Stimulated activated CD8-positive, alpha-beta memory T cell treated with anti-CD3 and anti-CD28 coated beads, Interleukin-7, amount 100 ng/mL, for 48 hours (primary cell): ENCODE results near the gene BOLA2B.
"Not testable (repeated sequence)": the region's sequence is repeated elsewhere in the genome, so short reads cannot be mapped to it uniquely, and the experiment has no call there.

Source experiments
- DNase-seq, 2 donors: peaks; one replicate each; pipeline ENCODE4 v3.0.0-alpha.2; 2020; ENCODE audit warnings: low read depth in 1 of 2; ENCODE audit errors: extremely low read depth in 1 of 2

BOLA2B gene

DNA sequence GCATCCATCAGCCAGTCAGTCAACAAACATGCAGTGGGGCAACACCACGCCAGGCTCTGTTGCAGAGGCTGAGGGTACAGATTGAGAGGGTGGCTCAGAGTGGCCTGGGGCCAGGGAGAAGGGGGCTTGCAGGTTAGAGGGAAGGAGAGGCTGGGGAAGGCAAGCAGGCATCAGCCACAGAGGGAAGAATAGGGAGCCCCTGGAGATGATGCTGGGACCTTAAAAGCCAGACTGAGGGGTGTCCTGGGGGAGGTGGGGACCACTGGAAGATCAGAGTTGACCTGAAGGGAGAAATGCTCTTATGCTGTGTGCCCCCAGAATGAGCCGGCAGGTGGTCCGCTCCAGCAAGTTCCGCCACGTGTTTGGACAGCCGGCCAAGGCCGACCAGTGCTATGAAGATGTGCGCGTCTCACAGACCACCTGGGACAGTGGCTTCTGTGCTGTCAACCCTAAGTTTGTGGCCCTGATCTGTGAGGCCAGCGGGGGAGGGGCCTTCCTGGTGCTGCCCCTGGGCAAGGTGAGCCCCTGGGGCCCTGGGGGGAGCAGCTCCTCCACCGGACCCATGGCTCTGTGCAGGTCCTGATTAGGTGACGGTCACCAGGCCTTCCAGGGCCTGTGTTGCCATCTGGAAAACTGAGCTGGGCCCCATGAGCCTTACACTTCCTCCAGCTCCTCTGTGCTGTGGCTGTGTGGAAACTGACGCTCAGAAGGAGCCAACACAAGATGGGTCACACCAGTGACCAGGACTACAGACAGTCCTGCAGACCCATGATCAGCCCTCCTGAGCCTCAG lies 8.4 kb downstream of the BOLA2B start:
- peak; percentile 20 to 28 for DNase-seq

DNA sequence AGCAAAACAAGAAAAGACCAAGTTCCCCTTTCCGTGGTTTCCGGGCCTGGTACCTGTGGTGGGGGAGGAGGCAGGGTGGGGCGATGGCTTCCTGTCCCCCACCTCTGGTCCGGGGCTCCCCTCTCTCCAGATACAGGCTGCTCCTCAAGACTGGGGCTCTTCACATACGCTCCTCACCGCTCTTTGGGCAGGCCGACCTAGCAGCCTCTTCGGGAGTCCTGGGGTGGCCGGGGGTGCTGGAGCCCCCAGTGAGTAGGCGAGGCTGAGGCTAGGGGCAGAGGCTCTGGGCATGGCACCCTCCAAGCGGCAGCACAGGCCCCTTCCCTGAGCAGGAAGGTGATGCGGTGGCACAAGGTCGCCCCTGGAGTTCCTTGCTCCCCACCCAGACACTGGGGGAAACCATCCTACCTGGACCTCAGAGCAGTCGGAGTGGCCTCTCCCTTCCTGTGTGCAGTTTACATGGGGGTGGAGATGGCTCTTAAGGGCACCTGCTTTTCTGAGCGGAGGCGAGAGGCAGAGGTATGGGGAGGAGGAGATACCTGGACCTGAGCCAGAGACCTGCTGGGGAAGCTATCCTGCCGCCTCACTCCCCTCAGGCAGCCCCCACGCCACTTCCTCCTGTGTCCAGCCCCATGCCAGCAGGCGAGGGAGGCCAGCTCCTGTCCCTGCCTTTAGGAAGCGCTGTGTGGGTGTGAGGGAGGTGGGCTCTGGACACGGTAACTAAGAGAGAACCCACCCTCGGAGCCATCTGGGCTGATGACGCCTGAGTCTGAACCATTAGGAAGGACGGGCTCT lies 9.2 kb downstream of the BOLA2B start:
- peak; percentile 53 to 72 for DNase-seq

- DNase-seq, result peak; percentile 76 to 79
These were observed 10.0 kb downstream of the BOLA2B start, which contains the start of gene CORO1A for GRCh38 chr16:30183233-30184095. CORO1A (plus strand) TSS chr16:30183602; CDS start chr16:30185210, 1,608 bp downstream.

GRCh38 chr16:30180741-30181140 lies 12.7 kb downstream of the BOLA2B start:
- no peak for DNase-seq

DNA sequence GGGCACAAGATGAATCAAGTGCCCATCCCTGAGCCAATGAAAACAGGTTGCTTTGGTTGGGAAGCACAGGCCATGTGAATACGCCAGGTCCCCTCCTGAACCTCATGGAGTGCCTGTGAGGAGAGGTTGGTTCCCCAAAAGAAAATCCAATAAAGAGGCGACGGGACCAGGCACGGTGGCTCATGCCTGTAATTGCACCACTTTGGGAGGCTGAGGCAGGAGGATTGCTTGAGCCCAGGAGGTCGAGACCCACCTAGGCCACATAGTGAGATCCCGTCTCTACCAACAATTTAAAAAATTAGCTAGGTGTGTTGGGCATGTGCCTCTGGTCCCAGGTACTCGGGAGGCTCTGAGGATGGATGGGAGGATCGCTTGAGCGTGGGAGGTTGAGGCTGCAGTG lies 13.5 kb downstream of the BOLA2B start:
- DNase-seq, result no peak

GRCh38 chr16:30179195-30179594 lies 14.3 kb downstream of the BOLA2B start:
- DNase-seq, result no peak

GRCh38 chr16:30176876-30177275 lies 16.6 kb downstream of the BOLA2B start:
- not testable (repeated sequence) for DNase-seq

DNA sequence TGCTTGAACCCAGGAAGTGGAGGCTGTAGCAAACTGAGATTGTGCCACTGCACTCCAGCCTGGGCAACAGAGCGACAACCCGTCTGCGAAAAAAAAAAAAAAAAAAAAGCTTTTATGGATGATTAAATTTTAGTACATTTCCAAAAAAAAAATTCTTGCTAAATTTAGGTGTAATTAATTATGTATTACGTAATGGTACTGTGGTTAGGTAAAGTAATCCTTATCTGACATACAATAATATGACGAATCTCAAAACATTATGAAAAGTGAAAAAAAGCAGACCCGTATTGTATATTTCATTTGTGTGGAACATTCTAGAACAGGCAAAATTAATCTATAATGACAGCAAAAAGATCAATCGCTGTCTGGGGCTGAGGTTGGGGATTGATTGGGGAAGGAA lies 20.4 kb downstream of the BOLA2B start:
- DNase-seq, result no peak

GRCh38 chr16:30170145-30170544 lies 23.3 kb downstream of the BOLA2B start:
- not testable (repeated sequence) for DNase-seq

- not testable (repeated sequence) for DNase-seq
These were observed 24.1 kb downstream of the BOLA2B start for GRCh38 chr16:30169416-30169815.

DNA sequence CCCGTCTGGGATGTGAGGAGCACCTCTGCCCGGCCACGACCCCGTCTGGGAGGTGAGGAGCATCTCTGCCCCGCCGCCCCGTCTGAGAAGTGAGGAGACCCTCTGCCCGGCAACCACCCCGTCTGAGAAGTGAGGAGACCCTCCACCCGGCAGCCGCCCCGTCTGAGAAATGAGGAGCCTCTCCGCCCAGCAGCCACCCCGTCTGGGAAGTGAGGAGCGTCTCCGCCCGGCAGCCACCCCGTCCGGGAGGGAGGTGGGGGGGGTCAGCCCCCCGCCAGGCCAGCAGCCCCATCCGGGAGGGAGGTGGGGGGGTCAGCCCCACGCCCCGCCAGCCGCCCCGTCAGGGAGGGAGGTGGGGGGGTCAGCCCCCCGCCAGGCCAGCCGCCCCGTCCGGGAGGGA lies 24.7 kb downstream of the BOLA2B start:
- not testable (repeated sequence) for DNase-seq

GRCh38 chr16:30166202-30166902 lies 27.1 kb downstream of the BOLA2B start:
- no peak for DNase-seq

DNA sequence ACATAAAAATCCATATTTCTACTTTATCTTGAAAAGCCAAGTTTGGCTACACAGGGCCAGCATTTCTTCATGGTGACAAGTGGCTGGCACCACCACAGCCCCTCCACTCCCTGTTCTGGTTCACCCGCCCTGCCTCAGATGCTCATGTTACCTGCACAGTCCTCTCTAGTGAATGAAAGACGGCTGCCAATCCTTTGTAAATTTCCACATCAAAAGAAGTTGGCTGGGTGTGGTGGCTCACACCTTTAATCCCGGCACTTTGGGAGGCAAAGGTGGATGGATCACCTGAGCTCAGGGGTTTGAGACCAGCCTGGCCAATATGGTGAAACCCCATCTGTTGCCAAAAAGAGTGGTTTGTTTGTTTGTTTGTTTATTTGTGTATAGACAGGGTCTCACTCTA lies 29.9 kb downstream of the BOLA2B start:
- no peak for DNase-seq

DNA sequence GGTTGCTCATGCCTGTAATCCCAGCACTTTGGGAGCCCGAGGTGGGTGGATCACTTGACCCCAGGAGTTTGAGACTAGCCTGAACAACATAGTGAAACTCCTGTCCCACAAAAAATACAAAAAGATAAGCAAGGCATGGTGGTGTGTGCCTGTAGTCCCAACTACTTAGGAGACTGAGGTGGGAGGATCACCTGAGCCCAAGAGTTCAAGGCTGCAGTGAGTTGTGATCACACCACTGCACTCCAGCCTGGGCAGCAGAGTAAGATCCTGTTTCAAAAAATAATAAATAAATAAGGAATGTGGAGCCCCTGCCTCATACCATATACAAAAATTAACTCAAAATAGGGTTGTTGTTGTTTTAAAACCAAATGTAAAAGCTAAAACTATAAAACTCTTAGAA lies 36.3 kb downstream of the BOLA2B start:
- DNase-seq, result no peak

- DNase-seq, result no peak
These were observed 38.3 kb downstream of the BOLA2B start for GRCh38 chr16:30155188-30155587.

DNA sequence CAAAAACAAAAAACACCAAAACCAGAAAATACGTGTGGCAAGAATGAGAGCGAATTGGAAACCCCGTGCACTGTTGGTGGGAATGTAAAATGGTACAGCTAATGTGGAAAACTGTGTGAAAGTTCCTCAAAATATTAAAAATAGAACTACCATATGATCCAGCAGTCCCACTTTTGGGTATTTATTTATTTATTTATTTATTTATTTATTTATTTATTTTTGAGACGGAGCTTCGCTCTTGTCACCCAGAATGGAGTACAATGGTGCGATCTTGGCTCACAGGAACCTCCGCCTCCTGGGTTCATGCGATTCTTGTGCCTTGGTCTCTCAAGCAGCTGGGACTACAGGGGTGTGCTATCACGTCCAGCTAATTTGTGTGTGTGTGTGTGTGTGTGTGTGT lies 40.9 kb downstream of the BOLA2B start:
- DNase-seq, result no peak

DNA sequence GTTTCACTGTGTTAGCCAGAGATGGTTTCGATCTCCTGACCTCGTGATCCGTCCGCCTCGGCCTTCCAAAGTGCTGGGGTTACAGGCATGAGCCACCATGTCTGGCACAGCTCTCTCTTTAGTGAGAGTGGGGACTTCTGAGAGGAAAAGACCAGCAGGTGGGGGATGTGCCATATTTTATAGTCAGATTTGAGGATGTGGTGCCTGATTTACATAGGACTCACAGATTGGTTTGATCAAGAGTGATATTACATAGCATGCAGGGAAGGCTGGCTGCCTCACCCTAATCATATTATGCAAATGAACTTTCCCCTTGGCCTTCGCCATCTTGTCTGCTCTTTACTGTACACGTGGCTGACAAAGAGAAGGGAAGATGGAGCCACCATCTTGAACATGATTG lies 42.4 kb downstream of the BOLA2B start:
- no peak for DNase-seq

DNA sequence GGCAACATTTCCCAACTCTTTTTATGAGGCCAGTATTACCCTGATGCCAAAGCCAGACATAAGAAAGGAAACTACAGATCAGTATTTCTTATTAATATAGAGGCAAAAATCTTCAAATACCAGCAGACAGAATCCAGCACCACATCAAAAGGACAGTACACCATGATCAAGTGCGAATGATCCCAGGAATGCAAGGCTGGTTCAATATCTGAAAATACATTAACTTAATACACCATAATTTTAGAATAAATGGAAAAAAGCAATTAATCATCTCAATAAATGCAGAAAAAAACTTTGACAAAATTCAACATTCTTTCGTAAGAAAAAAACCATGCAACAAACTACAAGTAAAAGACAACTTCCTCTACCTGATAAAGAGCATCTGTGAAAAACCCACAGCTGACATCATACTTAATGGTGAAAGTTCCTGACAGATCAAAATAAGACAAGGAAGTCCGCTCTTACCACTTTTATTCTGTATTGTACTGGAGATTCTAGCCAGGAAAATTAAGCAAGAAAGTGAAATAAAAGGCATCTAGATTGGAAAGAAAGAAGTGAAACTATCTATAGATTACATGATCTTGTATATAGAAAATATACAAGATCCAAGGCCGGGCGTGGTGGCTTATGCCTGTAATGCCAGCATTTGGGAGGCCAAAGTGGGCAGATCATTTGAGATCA lies 44.1 kb downstream of the BOLA2B start:
- DNase-seq, result no peak

DNA sequence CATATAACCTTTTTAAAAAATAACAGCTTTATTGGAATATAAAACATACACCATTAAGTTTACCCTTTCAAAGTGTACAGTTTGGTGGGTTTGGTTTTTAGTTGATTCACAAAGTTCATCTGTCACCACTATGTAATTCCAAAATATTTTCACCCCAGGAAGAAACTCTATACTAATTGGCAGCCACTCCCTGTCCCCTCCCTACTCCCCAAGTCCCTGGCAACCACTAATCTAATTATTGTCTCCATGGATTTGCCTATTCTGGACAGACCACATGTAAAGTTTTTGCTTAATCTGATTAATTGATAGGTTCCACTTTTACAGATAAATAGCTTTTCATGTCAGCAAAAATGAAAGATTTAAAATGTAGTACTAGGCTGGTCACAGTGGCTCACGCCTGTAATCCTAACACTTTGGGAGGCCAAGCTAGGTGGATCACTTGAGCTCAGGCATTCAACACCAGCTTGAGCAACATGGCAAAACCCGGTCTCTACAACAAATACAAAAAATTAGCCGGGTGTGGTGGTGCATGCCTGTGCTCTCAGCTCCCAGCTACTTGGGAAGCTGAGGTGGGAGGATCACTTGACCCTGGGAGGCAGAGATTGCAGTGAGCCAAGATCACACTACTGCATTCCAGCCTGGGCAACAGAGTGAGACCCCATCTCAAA lies 45.5 kb downstream of the BOLA2B start:
- DNase-seq, result no peak
